Amniotic epithelial cell (primary cell): ENCODE data around the gene CBFA2T2.
"Not testable (repeated sequence)": the region's sequence is repeated elsewhere in the genome, so short reads cannot be mapped to it uniquely, and the experiment has no call there.

Source experiments
- DNase-seq: peaks from one replicate; pipeline ENCODE4 v3.0.0-alpha.2; 2010; ENCODE audit warnings: low read depth

The CBFA2T2 gene

GRCh38 chr20:33470866-33471265 lies 19.0 kb upstream of the CBFA2T2 start:
- no peak for DNase-seq

GRCh38 chr20:33472868-33473435 lies 16.9 kb upstream of the CBFA2T2 start:
- DNase-seq, result no peak

GRCh38 chr20:33474097-33474873 lies 15.6 kb upstream of the CBFA2T2 start:
- DNase-seq, result peak; percentile 59

- no peak for DNase-seq
Observed at GRCh38 chr20:33474963-33475362, 14.9 kb upstream of the CBFA2T2 start.

GRCh38 chr20:33475381-33476152 lies 14.3 kb upstream of the CBFA2T2 start:
- no peak for DNase-seq

- no peak for DNase-seq
Observed at GRCh38 chr20:33477386-33478234, 12.3 kb upstream of the CBFA2T2 start.

- DNase-seq, result no peak
Observed at GRCh38 chr20:33480048-33480447, 9.8 kb upstream of the CBFA2T2 start.

GRCh38 chr20:33481431-33481941 lies 8.4 kb upstream of the CBFA2T2 start:
- no peak for DNase-seq

- DNase-seq, result no peak
Observed at GRCh38 chr20:33482581-33482980, 7.3 kb upstream of the CBFA2T2 start.

- not testable (repeated sequence) for DNase-seq
Observed at GRCh38 chr20:33483186-33483585, 6.7 kb upstream of the CBFA2T2 start.

- DNase-seq, result no peak
Observed at GRCh38 chr20:33488201-33488600, 1.7 kb upstream of the CBFA2T2 start.

- DNase-seq, result not testable (repeated sequence)
Observed at GRCh38 chr20:33488661-33489494, 1.0 kb upstream of the CBFA2T2 start.

- DNase-seq, result peak; percentile 94
Observed at GRCh38 chr20:33489495-33490022, 337 bp upstream of the CBFA2T2 start.

- no peak for DNase-seq
Observed at GRCh38 chr20:33490934-33491656, 1.2 kb downstream of the CBFA2T2 start.

- DNase-seq, result no peak
Observed at GRCh38 chr20:33493076-33493766, 3.3 kb downstream of the CBFA2T2 start.

- DNase-seq, result not testable (repeated sequence)
Observed at GRCh38 chr20:33496776-33497175, 6.9 kb downstream of the CBFA2T2 start.

GRCh38 chr20:33499355-33499754 lies 9.5 kb downstream of the CBFA2T2 start:
- no peak for DNase-seq

- no peak for DNase-seq
Observed at GRCh38 chr20:33501000-33501399, 11.1 kb downstream of the CBFA2T2 start.

GRCh38 chr20:33503564-33503963 lies 13.7 kb downstream of the CBFA2T2 start:
- DNase-seq, result no peak
